Stimulated activated CD8-positive, alpha-beta memory T cell treated with anti-CD3 and anti-CD28 coated beads, Interleukin-2, amount 100 ng/mL, for 48 hours (primary cell): Measurements from ENCODE around the gene TLCD3A.
"Not testable (repeated sequence)": the region's sequence is repeated elsewhere in the genome, so short reads cannot be mapped to it uniquely, and the experiment has no call there.

Experiments used
- DNase-seq, 2 donors: peaks; one replicate each; pipeline ENCODE4 v3.0.0-alpha.2; 2020; ENCODE audit warnings: low read depth in 2 of 2

TLCD3A gene

DNA sequence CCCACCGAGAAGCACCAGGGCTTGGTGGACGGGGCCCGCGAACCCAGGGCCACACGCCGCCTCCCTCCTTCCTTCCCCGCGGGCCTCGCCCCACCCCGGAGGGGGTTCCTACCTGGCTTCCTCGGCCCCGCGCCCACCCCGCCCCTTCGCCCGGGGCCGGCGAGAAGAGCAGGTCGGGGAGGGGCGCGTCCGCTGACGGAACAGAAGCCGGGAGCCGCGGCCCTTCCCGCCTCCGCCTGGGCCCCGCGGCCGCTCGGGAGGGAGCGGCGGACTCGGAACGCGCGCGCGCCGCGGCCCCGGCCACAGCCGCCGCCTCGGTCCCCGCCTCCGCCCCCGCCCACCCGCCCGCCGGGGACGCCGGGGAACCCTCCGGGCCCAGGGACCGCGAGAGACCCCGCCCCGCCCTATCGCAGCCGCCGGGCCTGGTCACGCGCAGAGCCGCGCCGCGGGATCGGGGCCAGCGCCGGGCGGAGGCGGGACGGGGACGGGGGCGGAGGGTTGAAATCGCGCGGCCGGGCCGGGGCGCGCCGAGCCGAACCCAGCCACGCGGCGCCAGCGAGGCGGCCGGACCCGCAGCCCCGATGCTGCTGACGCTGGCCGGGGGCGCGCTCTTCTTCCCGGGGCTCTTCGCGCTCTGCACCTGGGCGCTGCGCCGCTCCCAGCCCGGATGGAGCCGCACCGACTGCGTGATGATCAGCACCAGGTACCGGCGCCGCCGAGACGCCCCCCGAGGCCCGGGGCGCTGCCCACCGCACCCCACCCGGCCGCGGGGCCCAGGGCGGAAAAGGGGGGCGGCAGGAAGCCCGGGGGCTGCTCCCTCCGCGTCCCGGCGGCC is at the start of gene TLCD3A:
Gene TLCD3A (plus strand): TSS at position 530 of the 835 bp plus-strand sequence. CDS start 52 bp downstream, at position 582.
- peak; percentile 44 to 51 for DNase-seq

DNA sequence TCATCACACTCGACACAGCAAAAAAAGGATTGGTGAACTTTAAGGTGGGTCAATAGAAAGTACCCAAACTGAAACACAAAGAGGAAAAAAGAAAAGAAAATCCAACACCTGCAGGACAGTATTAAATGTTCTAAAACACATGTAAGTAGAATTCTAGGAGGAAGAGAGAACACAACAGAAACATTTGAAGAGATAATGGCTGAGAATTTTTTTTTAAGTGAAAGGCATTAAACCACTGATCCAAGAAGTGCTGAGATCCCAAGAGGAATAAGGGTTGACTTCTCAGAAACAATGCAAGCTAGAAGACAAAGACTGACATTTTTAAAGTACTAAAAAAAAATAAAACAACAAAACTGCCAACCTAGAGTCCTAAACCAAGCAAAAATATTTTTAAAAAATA is 49.4 kb upstream of the TLCD3A start:
- no peak for DNase-seq

DNA sequence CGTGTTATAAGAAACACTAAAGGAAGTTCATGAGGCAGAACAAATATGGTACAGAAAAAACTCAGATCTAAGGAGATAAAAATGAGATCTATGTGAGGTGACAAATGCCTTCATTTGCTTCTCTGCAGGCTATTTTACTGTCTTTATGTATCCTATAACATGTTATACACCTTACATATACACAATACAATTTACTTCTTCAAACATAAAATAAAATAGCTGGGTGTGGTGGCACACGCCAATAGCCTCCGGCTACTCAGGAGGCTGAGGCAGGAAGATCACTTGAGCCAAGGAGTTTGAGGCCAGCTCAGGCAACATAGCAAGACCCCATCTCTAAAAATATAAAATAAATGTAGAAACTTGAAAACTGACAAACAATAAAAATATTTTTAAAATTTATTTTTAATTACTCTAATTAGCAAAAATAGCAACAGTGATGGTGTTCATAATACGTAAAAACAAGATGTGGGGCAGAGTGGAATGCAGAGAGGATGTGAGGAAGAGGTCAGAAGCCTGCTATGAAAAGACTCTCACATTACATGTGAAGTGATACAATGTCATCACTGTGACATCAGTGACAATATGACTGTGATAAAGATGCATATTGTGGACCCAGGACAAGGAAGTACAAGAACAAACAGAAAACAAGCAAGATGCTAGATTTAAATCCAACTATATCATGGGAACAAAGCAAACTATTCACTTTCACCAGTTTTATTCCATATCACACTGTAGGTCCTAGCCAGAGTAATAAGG is 48.7 kb upstream of the TLCD3A start:
- no peak for DNase-seq

DNA sequence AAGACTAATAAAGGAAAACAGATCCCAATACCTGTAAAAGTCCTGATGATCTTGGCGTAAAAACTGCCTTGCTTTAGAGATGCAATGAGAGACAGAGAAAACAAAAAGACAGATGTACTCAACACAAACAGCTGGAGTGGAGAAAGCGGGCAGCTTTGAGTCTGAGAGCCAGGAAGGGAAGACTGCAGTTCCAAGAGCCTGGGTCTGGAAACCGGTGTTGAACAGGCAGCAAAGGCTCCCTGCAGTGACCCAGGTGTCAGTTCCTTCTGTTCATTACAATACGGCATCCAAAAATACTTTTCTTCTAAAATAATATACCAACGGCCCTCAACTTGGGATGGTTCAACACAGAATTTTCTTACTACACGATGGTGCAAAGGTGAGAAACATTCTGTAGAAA is 47.4 kb upstream of the TLCD3A start:
- no peak for DNase-seq

DNA sequence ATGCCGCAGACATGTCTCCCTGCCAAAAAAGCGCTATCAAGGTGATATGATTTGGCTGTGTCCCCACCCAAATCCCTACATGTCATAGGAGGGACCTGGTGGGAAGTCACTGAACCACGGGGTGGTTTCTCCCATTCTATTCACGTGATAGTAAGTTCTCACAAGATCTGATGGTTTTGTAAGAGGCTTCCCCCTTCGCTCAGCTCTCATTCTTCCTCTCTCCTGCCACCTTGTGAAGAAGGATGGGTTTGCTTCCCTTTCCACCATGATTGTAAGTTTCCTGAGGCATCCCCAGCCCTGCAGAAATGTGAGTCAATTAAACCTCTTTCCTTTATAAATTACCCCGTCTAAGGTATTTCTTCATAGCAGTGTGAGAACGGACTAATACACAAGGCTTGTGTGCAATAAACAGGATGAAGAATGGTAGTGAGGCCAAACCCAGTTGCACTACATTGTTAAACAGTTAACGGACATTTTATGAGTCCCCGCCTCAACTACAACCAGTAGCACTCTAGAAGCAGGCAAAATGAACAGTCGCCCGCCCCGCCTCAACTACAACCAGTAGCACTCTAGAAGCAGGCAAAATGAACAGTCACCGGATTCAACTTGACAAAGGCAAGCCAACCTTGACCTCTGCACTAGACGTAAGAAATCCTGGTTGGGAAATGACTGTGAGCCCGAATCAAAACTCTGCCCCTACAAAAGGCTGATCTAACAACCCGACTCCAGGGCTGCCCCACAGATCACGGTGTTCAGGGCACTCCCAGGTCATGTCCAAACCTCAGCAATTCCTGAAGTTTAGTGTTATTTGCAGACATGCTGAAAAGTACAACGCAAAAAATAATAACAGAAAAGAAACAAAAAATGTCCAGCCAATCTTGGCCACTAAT is 44.1 kb upstream of the TLCD3A start:
- no peak for DNase-seq

DNA sequence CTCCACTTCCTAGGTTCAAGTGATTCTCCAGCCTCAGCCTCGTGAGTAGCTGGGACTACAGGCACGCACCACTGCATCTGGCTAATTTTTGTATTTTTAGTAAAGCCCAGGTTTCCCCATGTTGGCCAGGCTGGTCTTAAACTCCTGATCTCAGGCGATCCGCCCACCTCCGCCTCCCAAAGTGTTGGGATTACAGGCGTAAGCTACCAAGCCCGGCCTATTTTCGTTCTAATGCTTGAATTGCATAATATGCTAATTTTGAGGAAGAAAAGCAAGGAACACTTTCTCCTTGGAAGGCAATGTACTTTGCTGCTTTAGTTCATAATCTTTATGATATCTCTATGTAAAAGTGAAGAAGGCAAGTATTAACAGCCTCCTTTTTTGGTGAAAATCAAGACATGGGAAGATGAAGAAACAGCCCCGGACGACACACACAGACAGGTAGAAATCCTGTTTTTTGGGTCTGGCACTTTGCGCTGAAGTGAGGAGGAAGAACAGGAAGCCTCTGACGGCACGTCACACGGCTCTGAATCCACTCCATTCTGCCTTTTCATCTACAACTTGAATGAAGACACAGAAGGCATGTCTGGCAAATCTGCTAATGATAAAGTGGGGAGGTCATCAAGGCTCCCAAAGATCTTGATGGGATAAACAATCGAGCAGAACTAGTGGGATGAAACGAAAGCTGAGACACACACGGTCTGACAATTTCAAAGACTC is 42.7 kb upstream of the TLCD3A start:
- no peak for DNase-seq

DNA sequence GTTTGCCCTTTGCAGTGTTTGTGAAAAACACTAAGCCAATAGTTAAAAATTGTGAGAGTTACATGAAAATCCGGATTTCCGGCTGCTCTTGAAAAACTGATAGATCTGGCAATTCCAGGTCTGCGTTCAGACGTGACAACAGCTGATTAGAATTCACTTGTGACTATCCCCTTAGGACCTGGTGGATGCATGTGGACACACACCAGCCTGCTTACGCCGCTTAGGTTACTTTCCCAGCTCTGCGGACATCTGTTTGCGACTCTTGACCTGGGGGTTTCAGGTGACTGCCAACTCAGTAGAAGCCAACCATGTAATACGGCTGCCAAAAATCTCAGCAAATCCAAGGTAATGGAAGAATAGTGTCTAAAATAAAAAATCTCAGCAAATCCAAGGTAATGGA is 42.0 kb upstream of the TLCD3A start:
- no peak for DNase-seq

DNA sequence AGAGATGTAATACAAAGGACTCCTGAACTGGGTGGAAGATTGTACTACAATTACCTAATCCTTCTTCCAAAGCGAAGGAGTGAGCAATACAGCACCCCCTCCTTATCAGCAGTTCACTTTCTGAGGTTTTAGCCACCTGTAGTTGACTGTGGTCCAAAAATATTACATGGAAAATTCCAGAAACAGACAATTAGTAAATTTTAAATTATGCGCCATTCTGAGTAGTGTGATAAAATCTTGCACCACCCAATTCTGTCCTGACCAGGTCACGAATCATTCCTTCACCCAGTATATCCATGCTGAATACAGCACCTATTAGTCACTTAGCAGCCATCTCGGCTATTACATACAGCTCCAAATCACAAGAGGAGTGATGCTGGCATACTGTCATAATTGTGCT is 41.0 kb upstream of the TLCD3A start:
- DNase-seq, result no peak

DNA sequence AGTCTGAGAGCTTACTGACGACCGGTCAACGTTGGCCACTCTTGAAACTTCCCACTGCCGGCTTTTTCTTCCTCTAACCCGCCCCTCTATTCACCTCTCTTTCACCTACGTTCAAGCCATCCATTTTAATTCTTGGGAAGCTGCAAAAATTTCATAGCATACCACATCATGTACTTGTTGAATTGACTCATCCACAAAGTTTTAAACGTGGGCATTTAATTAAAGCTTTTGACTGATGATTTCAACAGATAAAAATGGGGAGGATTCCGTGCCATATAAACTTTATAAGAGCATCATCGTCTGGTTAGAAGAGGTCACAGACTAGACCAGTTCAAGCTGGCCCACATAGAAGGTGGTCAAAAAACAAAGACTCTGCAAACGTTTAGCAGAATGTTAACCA is 40.3 kb upstream of the TLCD3A start:
- DNase-seq, result no peak

DNA sequence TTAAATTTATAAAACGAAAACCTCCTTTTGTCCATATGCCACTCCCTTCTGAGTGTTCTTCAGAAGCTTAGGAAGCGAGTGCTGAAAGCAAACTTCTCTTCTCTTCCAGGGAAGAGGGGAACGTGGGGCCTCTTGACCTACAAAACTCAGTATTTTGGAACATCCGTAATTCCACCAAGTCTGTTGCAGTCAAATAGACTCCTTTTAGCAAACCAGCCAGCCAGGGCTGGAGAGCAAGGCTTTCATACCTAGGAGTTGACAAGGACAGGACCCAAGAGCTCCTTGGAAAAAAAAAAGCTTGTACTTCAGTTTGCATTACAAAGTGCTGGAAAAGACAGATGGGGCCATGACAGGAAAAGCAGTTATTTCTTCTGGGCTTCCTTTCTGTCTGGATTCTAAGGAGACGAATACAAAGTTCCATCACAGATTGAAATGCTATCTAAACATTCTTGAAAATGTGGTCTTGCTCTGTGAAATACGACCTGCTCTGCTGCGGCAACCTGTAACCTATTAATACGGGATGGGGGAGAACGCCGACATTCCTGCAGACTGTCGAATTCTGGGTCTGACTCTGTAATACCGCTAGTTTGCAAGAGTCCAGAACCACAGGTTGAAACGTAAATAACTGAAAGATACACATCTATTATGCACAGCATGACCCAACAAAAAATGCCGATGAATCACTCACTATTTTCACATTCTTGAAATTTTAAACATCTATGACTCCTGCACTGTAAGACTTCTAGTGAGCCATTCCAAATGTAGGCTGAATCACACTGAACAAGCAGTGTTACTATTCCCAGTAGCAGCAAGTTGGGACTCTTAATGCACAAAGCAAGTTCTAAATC is 38.4 kb upstream of the TLCD3A start:
- DNase-seq, result no peak

DNA sequence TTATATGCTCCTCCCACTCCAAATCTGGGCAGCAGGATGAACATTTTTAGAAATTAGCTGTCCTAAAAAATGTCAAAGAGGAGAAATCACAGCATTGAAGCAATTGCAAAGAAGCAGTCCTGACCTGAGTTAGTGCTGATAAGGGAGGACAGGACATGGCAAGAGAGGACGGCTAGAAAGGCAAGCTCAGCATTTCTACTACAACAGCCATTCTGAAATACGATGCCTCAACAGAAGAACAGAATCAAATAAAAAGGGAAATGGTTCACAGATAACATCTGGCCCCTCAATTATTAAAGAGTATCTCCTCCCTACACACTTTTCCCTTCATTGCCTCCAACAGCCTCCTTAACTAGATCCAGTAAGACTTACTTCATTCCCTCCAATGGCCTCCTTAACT is 36.0 kb upstream of the TLCD3A start:
- DNase-seq, result no peak

DNA sequence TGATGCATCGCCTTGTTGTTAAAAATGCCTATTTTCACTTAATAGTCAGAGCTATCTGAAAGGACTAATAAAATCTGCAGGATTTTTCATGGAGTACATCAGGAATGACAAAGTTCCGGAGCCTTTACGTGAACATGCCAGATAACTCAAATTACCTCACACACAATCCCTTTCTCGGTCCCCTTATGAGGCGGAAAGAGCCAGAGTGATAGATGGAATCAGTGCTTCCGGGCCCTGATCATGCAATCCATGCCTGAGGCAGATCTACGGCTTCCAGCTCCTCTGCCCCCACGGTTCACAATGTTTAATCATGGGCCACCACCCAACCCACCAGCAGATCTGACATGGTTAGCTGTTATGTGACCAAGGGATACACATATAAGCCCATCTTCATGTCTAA is 34.7 kb upstream of the TLCD3A start:
- DNase-seq, result no peak

DNA sequence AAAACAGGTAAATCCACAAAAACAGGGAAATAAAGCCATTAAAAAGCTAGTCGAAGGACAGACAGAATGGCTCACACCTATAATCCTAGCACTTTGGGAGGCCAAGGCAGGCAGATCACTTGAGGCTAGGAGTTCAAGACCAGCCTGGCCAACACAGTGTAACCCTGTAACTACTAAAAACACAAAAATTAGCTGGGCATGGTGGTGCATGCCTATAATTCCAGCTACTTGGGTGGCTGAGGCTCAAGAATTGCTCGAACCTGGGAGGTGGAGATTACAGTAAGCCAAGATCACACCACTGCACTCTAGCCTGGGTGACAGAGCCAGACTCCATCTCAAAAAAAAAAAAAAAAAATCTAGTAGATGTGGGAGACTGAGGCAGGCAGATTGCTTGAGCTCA is 34.3 kb upstream of the TLCD3A start:
- not testable (repeated sequence) for DNase-seq

DNA sequence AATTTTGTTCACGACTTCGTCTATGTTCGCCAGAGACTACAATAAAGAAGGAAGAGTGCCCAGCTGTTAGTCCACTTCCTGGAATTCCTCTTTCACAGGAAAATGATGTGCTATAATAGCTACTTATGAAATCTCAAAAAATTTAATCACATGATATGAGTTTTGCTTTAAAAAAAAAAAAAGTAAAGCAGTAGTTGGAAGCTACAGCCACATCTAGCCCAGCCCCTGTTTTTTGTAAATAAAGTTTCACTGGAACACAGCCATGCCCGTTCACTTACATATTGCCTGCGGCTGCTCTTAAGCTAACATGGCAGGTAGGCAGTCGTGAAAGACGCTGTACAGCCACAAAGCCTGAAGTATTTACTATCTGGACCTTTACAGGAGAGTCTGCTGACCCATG is 33.1 kb upstream of the TLCD3A start:
- no peak for DNase-seq

DNA sequence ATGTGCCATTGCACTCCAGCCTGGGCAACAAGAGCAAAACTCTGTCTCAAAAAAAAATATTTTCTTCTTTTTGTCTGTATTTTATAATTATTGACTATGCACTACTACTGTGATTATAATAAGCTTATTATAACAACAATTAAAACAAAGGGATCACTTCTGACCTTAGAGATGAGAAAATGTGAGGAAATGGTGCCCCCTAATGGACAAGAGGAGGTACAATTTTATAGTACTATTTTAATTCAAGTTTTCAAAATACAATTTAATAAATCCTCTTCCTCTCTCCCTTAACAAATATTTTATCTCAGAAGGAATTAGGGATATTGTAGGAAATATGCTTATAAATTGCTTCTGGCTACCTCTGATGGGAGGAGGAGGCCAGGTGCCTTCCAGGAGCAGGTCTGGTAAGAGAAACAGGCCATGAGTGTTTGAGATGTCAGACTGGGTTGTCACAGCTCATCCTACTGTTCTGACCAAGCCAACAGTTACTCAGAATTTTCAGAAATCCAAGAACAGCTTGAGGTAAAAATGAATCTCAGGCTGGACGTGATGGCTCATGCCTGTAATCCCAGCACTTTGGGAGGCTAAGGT is 31.8 kb upstream of the TLCD3A start:
- no peak for DNase-seq

DNA sequence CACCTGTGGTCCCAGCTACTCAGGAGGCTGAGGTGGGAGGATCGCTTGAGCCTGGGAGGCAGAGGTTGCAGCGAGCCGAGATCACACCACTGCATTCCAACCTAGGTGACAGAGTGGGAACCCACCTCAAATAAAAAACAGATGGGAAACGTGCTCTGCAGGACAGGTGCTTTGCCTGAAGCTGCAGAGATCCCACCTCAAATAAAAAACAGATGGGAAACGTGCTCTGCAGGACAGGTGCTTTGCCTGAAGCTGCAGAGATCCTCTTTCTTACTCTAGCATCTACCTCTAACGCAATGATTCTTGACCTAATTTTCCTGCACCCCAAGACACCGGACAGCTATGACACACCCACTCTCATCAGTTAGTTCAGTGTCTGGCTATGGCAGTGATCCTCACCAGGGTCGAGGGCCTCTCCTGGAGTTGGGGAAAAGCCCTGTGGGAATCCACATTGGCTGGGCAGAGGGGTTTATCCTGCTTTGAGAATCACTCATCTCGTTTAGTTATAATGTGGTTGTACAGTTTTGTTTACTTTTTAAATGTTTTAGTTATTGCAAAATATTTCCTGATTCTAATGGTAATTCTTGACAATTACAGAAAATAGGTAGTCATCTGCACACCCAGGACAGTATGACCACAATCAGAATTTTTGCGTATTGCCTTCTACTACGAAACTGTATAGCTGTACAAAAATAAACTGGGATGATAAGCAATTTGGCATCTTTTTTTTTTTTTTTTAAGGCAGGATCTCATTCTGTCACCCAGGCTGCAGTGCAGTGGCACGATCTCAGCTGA is 29.1 kb upstream of the TLCD3A start:
- no peak for DNase-seq

DNA sequence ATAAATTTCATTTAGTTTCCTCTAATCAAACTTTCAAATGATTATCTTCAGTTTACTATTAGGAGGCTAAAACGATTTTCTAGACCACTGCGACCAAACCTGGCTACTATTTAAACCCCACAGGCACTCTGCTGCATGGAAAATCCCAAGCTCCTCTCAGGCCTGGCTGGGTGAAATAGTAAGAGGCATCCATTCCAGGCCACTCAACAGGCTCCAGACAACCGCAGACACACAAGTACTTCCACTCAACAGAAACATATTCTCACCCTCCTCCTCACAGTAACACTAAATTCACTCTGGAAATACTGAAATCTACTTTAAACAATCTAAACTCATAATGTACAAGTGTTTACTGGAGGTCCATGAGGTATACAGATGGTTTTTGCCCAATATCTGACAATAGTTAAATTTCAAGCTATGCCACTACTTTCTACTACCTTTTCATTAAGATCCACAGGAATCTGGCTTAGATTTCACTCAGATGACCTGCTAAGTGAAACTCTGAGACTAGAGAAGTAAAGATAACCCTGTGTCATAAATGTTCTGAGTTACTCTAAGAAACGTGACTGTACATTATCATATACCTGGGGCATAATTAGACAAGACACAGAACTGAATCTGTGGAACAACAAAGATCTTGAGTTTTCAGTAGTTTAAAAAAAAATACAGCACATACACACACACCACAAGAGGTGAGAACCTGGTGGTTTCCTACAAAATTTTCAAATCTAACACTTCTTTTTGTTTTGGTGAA is 28.1 kb upstream of the TLCD3A start:
- no peak for DNase-seq

DNA sequence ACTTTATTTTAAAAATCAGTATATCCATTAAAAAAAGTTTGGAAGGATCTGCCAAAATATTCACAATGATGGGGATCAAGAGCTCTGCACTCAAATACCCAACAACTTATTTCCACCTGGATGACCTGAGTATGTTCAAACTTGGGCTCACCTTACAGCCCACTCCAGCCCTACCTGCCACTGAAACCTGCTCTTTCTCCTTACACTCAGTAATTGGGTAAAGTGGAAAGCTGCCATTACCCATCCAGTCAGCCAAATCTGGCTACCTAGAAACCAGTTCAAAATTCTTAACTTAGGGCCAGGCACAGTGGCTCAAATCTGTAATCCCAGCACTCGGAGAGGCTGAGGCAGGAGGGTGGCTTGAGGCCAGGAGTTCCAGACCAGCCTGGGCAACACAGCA is 27.4 kb upstream of the TLCD3A start:
- DNase-seq, result no peak

DNA sequence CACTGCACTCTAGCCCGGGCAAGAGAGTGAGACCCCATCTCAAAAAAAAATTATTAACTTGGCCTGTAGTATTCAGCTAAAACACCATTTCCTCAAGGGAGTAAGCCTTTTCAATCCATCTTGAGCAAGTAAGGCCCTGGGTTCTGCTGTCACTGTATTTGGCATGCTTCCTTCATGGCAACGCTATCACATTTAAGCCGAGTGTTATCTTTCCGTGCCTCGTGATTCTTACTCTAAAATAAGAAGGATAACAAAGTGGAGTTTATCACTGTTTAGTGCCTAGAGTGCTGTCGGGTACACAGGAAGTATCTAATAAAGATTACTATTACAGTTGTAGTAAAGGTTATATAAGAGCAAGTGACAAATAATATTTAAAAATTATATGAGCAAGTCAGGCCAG is 26.5 kb upstream of the TLCD3A start:
- no peak for DNase-seq
